Sciatic nerve (tissue), 2 donors: Measurements from ENCODE around the gene CA6. TPM values are rescaled to one million over a fixed set of nuclear protein-coding genes. Genes with fewer than 3 reads are reported as not detected.
"Not testable (repeated sequence)": the region's sequence is repeated elsewhere in the genome, so short reads cannot be mapped to it uniquely, and the experiment has no call there.

Experiments used
- ATAC-seq: fragments of 200-7000 bp; cut with Tn5 transposase; one replicate; pipeline ENCODE4 v1.9.1; 2020; ENCODE audit warnings: mild to moderate bottlenecking, moderate library complexity
- DNase-seq: peaks from one replicate; pipeline ENCODE4 v3.0.0-alpha.2; 2020; ENCODE audit warnings: low spot score
- intact Hi-C: fragments of 100-400 bp; cut with DNase I; formaldehyde crosslinking; loops from one replicate; pipeline ENCODE4 v1.14.2; 2022
- total RNA-seq: library from RNA; stranded (reverse); fragmentation: NEBNext Ultra II Directional; extraction: Animal tissue kit (Norgen Biotek cat#: 25700); gene quantifications from one replicate; pipeline ENCODE4 v1.2.1, GENCODE V29; 2021
- donor health status: DM: no; HTN: no; CAD: no.
- donor health status: DM: no; HTN: no; CAD: no.

The CA6 gene
- total RNA-seq, 1 donor from 2014 or later = not detected

DNA sequence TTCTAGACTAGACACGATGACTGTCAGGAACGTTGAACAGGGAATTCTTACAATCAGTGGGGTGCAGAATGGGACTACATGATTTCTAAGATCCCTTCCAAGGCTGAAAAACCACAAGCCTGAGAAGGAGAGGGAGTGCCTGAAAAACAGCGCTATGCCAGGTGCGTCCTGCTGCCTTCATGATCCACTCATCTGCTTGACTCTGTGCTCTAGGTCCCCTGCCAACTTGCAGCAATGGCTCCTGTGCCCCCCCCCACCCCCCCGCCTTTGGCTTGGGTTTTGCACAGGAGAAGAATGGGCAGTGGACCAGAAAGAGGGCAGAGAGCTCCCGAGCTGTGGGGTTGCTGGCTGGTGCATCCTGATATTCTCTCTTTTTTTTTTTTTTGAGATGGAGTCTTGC, 74.6 kb downstream of the CA6 start:
- DNase-seq (no peak), ATAC-seq (no peak)
- intact Hi-C loops = no loop called here

- intact Hi-C loops, ATAC-seq, DNase-seq: not testable (repeated sequence)
Observed at GRCh38 chr1:9022026-9022738, 76.5 kb downstream of the CA6 start.

DNA sequence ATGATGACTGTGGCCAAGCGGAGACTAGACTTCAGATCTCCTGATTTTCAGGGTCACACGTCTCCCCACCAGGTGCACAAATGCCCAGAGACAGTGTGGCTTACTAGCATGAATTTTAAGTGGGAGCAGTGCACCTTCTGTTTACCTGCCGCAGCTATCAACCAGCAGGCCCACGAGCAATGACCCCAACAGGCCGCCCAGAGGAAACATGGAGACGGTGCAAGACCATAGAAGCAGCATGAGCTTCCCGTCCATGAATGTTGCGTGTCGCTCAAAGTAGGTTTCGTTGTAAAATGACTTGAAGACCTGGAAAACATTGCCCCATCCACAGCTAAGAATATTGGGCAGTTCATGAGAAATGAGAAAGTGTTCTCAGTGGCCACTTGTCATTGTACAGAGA, 77.1 kb downstream of the CA6 start:
- intact Hi-C loops = no loop called here
- ATAC-seq (no peak), DNase-seq (no peak)

Other genes starting within 250 kb of the CA6 start
- gene RERE, start 128.2 kb upstream of the CA6 start, total RNA-seq = 134 TPM
- gene ENO1, start 67.2 kb upstream of the CA6 start, total RNA-seq = 371 TPM
- not detected for gene SLC2A7, start 80.6 kb downstream of the CA6 start, total RNA-seq
- gene SLC2A5, start 123.8 kb downstream of the CA6 start, total RNA-seq = 9.4 TPM
- gene GPR157, start 183.2 kb downstream of the CA6 start, total RNA-seq = 8.6 TPM